Endothelial cell of umbilical vein (primary cell): Measurements from ENCODE around the gene NFKB2. TPM values are rescaled to one million over a fixed set of nuclear protein-coding genes. Genes with fewer than 3 reads are reported as not detected.
A peak's percentile ranks its signal among the peaks of the same experiment; 100 is the strongest.

Source experiments
- BruUV-seq: library from RNA; stranded (reverse); fragments of 400-500 nt; replicated peaks from 2 replicates; lab custom pipeline; 2021; lab: Mats Ljungman, UMichigan
- CTCF ChIA-PET: fragments of 300-600, 350-600 bp; sonication (Branson Sonifier 250); formaldehyde crosslinking; loops from one replicate; lab custom pipeline; 2021; ENCODE audit warnings: antibody characterized with exemption, inconsistent platforms; lab: Charles Lee
- POLR2A ChIA-PET: fragments of 300-600, 350-600 bp; sonication (Branson Sonifier 250); formaldehyde crosslinking; loops from one replicate; lab custom pipeline; 2021; ENCODE audit warnings: antibody characterized with exemption, inconsistent platforms; lab: Charles Lee
- DNase-seq: peaks from one replicate; pipeline ENCODE4 v3.0.0-alpha.2; 2011; ENCODE audit warnings: low read depth, low spot score
- FAIRE-seq: peaks from 2 replicates; lab custom pipeline; 2011; peaks lifted over from hg19 to GRCh38; lab: Jason Lieb, UNC
- H2AFZ ChIP-seq: 2 replicates; pipeline ENCODE4 v1.6.0; 2012; ENCODE audit warnings: low read depth, low read length, control low read depth, inconsistent platforms
- H3K27ac ChIP-seq: 2 replicates; pipeline ENCODE4 v1.5.1; 2011; ENCODE audit warnings: low read depth, mild to moderate bottlenecking, control low read depth, low read length, moderate library complexity; ENCODE audit not compliant: insufficient read depth
- H3K27me3 ChIP-seq, 2 experiments: 2 replicates each; pipeline versions ENCODE4 v1.6.0 to v1.6.1; 2011; ENCODE audit warnings: low read length in 2 of 2, mixed read lengths in 1 of 2; ENCODE audit not compliant: control insufficient read depth in 2 of 2, insufficient read depth in 2 of 2
- H3K36me3 ChIP-seq, 2 experiments: 2 replicates in 1 of 2; 3 replicates in 1 of 2; pipeline ENCODE4 v1.5.1; 2011; ENCODE audit warnings: low read length in 2 of 2, mild to moderate bottlenecking in 1 of 2, moderate library complexity in 1 of 2; ENCODE audit not compliant: control insufficient read depth in 2 of 2, insufficient read depth in 2 of 2; ENCODE audit errors: extremely low read depth in 1 of 2
- H3K4me1 ChIP-seq: 3 replicates; pipeline ENCODE4 v1.5.1; 2011; ENCODE audit warnings: mild to moderate bottlenecking, low read length; ENCODE audit not compliant: control insufficient read depth, insufficient read depth; ENCODE audit errors: extremely low read depth
- H3K4me2 ChIP-seq: 2 replicates; pipeline ENCODE4 v1.6.1; 2011; ENCODE audit warnings: low read length, control low read depth, mixed read lengths; ENCODE audit not compliant: insufficient read depth
- H3K4me3 ChIP-seq, 3 experiments: fragments of 200-600 bp in 1 of 3; sonication (generic), shearing (Covaris generic) in 1 of 3; replicated peaks in 1 of 3; 2 replicates each; pipeline ENCODE4 v1.5.1; 2011 to 2016; ENCODE audit warnings: control low read depth in 3 of 3, low read length in 3 of 3, mild to moderate bottlenecking in 2 of 3, inconsistent platforms in 1 of 3, low read depth in 1 of 3, moderate library complexity in 1 of 3; ENCODE audit not compliant: insufficient read depth in 1 of 3
- H3K79me2 ChIP-seq: 2 replicates; pipeline ENCODE4 v1.6.0; 2012; ENCODE audit warnings: low read length, inconsistent platforms; ENCODE audit not compliant: control insufficient read depth, insufficient read depth
- H3K9ac ChIP-seq: replicated peaks from 2 replicates; pipeline ENCODE3; 2011; ENCODE audit warnings: low read length, control low read depth; ENCODE audit not compliant: insufficient read depth; ENCODE audit errors: extremely low read depth
- H3K9me1 ChIP-seq: replicated peaks from 3 replicates; pipeline ENCODE4 v1.6.0; 2011; ENCODE audit warnings: mild to moderate bottlenecking, low read length; ENCODE audit not compliant: control insufficient read depth, insufficient read depth; ENCODE audit errors: extremely low read depth
- H3K9me3 ChIP-seq: replicated peaks from 2 replicates; pipeline ENCODE4 v1.5.1; 2012; ENCODE audit warnings: low read length, inconsistent platforms; ENCODE audit not compliant: control insufficient read depth, insufficient read depth
- H4K20me1 ChIP-seq: replicated peaks from 2 replicates; pipeline ENCODE3; 2011; ENCODE audit warnings: mild to moderate bottlenecking, low read length; ENCODE audit not compliant: control insufficient read depth, insufficient read depth; ENCODE audit errors: extremely low read depth
- CTCF ChIP-seq, 2 donors: IDR thresholded peaks; 1 replicate in 1 of 2; 2 replicates in 1 of 2; pipeline ENCODE4 v1.5.1; 2011; ENCODE audit warnings: low read length in 2 of 2, mild to moderate bottlenecking in 2 of 2, moderate library complexity in 2 of 2, control low read depth in 1 of 2, inconsistent platforms in 1 of 2, low read depth in 1 of 2; ENCODE audit not compliant: insufficient read depth in 1 of 2; ENCODE audit errors: extremely low read depth in 1 of 2
- EZH2 ChIP-seq: IDR thresholded peaks from 2 replicates; pipeline ENCODE4 v1.6.1; 2012; ENCODE audit warnings: borderline replicate concordance, low read depth, mild to moderate bottlenecking, moderate library complexity, low read length, inconsistent platforms; ENCODE audit not compliant: severe bottlenecking
- dilution Hi-C: fragments of 300-500 bp; cut with MboI; formaldehyde crosslinking; loops from one replicate; pipeline ENCODE4 v1.15.0; 2019; ENCODE audit warnings: low sequenced_read_pairs; ENCODE audit not compliant: extremely low pct_ligation_motif_present
- intact Hi-C: fragments of 100-400 bp; cut with micrococcal nuclease; formaldehyde crosslinking; loops from one replicate; pipeline ENCODE4 v1.10.0; 2022
- polyA plus RNA-seq, 4 experiments: library from polyadenylated mRNA; depleted of rRNA in 3 of 4; stranded (reverse) in 3 of 4; unstranded in 1 of 4; fragments of >200 nt; gene quantifications; 2 replicates each; pipeline versions ENCODE4 v1.2.1 to v1.2.3, GENCODE V29; 2011 to 2012; ENCODE audit warnings: missing spikeins in 1 of 4
- total RNA-seq: library from RNA; stranded (reverse); gene quantifications from 2 replicates; pipeline ENCODE4 v1.2.3, GENCODE V29; 2021

NFKB2 gene
- total and polyA plus RNA-seq, 2 donors (not counting 3 experiments of a cell fraction or from before 2014, with no cell fraction given): 21.0 to 25.6 TPM

DNA sequence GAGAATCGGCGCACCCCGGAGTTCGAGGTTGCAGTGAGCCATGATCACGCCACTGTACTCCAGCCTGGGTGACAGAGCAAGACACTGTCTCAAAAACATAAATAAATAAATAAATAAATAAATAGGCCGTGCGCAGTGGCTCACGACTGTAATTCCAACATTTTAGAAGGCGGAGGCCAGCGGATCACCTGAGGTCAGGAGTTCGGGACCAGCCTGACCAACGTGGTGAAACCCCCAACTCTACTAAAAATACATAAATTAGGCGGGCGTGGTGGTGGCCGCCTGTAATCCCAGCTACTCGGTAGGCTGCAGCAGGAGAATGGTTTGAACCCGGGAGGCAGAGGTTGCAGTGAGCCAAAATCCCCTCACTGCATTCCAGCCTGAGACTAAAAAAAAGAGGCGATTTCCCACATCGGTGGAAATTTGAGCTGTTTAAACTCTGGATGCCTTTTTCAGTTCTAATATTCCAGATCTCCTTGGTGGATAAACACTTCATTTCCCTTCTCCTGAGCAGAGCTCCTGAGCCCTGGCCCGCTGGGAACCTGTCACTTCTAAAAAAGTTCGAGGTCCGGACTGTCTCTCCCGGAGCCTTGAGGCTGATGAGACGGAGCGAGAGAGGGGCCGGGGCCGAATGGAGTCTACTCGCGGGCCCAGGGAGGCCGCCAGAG, 2.0 kb upstream of the NFKB2 start:
- dilution Hi-C loops: no loop called here
- Histone ChIP-seq H3K9me1 (no peaks in the 10 kb centered on the region), H3K27ac (peak overlapping the region; percentile 87), H3K27me3 (peaks cover 6% of the 10 kb centered on the region in 2 experiments), H2AFZ (peak overlapping the region; percentile 65), H3K4me1 (peaks cover 14% of the 10 kb centered on the region), H3K79me2 (no peaks in the 10 kb centered on the region), H3K9ac (peak overlapping the region; percentile 81), H3K4me2 (peak overlapping the region; percentile 44), H3K9me3 (no peaks in the 10 kb centered on the region), H3K4me3 (peak overlapping the region; percentile 4 to 60 (median 53)), H4K20me1 (no peaks in the 10 kb centered on the region), H3K36me3 (peaks cover 0 to 11% of the 10 kb centered on the region in 2 experiments)
- ChIA-PET CTCF (interaction anchor here (0.7 to 9.2 kb wide), 16 partner anchors 10 to 276 kb away, joined by 3 to 168 read pairs (median 6); partner anchors contain the start of genes ACTR1A and FBXL15), POLR2A (interaction anchor here (0.6 kb wide), 1 partner anchor 250 kb away, joined by 5 read pairs; no protein-coding TSS in a partner anchor)
- BruUV-seq: TSS peak; percentile 78
- intact Hi-C loops: loop anchor here (1.0 to 2.0 kb wide), 5 partner anchors 29 to 319 kb away; partner anchors contain the start of gene NOLC1
- DNase-seq (no peak), FAIRE-seq (no peak)
- TF ChIP-seq CTCF (IDR thresholded peaks at IDR 0.05; ENCODE audit: extremely low read depth in 1 of 2, insufficient read depth in 1 of 2, low read depth in 1 of 2, low read length in 2 of 2) (peak; percentile 92 to 96), EZH2 (no peak)
